Activated naive CD4-positive, alpha-beta T cell (primary cell): ENCODE measurements around the gene TES.
A peak's percentile ranks its signal among the peaks of the same experiment; 100 is the strongest.

Source experiments
- DNase-seq, 4 experiments: peaks; one replicate each; lab custom pipeline; 2025; lab: John Stamatoyannopoulos, UW

TES gene

GRCh38 chr7:116219834-116220233 is 9.5 kb downstream of the TES start:
- no peak for DNase-seq

- DNase-seq = no peak
Measured at GRCh38 chr7:116222501-116222900, 12.2 kb downstream of the TES start.

GRCh38 chr7:116223588-116223987 is 13.2 kb downstream of the TES start:
- no peak for DNase-seq

- no peak for DNase-seq
Measured at GRCh38 chr7:116224492-116225098, 14.3 kb downstream of the TES start.

GRCh38 chr7:116225860-116226259 is 15.5 kb downstream of the TES start:
- DNase-seq = no peak

- no peak for DNase-seq
Measured at GRCh38 chr7:116226664-116227063, 16.3 kb downstream of the TES start.

GRCh38 chr7:116227678-116228239 is 17.4 kb downstream of the TES start:
- DNase-seq = no peak

- no peak for DNase-seq
Measured at GRCh38 chr7:116228241-116228640, 17.9 kb downstream of the TES start.

- DNase-seq = no peak
Measured at GRCh38 chr7:116229366-116229765, 19.0 kb downstream of the TES start.

- DNase-seq = no peak
Measured at GRCh38 chr7:116230191-116231005, 20.1 kb downstream of the TES start.

GRCh38 chr7:116231543-116231942 is 21.2 kb downstream of the TES start:
- no peak for DNase-seq

GRCh38 chr7:116231949-116232348 is 21.6 kb downstream of the TES start:
- no peak for DNase-seq

GRCh38 chr7:116232350-116232749 is 22.0 kb downstream of the TES start:
- DNase-seq = no peak

- no peak for DNase-seq
Measured at GRCh38 chr7:116232920-116233319, 22.6 kb downstream of the TES start.

- no peak for DNase-seq
Measured at GRCh38 chr7:116234517-116235200, 24.3 kb downstream of the TES start.

GRCh38 chr7:116235380-116235779 is 25.0 kb downstream of the TES start:
- DNase-seq = no peak

GRCh38 chr7:116236020-116236630 is 25.8 kb downstream of the TES start:
- peak in 2 of 4 experiments; percentile 24 to 42 for DNase-seq

- DNase-seq = no peak
Measured at GRCh38 chr7:116239020-116239419, 28.7 kb downstream of the TES start.

- no peak for DNase-seq
Measured at GRCh38 chr7:116239434-116239833, 29.1 kb downstream of the TES start.

- no peak for DNase-seq
Measured at GRCh38 chr7:116240024-116240668, 29.8 kb downstream of the TES start.

GRCh38 chr7:116241291-116241690 is 31.0 kb downstream of the TES start:
- DNase-seq = no peak

GRCh38 chr7:116242178-116242577 is 31.8 kb downstream of the TES start:
- no peak for DNase-seq
